HG02943 (cell line): Measurements from ENCODE around the gene SYNDIG1.

Source experiments
- ATAC-seq: cut with Tn5 transposase; IDR thresholded peaks from one replicate; pipeline ENCODE4 v1.9.1; 2021; ENCODE audit warnings: mild to moderate bottlenecking, low read depth, moderate library complexity; ENCODE audit not compliant: unreplicated experiment

SYNDIG1 gene

DNA sequence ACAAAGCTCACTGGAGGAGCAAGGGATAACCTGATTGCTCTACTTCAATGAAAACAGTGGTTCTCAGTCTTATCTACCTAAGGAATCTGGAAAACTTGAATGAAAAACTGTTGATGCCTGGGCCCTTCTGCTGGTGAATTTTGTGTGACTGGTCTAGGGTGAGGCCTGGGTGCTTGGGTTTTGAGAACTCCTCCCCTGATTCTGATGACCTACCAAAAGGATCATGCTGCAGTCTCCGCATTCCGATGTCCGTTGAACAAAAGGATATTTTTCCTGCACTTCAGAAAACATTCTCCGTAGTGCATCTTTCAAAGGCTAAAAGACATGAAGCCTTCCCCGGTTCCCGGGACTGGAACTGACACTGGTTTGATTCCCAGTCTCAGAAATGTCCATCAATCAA is 157.9 kb downstream of the SYNDIG1 start:
- no peak for ATAC-seq

DNA sequence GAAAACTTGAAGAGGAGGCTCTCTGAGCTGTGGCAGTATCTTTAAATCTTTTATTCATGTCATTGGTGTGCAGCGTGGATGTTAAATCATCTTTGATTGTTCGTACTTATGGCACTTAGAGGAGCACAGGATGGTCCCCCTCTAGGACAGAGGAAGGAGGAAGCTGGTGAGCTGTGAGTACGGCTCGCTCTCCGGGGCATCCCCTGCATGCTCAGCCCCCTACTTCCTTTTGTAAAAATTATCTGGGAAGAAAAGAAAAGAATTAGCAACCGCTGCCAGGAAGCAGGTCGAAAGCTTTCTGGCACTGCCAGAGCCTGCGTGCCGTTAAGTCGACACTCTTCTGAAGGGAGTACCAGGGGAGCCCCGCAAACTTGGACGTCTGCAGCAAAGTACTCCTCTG is 158.5 kb downstream of the SYNDIG1 start:
- ATAC-seq, result no peak

DNA sequence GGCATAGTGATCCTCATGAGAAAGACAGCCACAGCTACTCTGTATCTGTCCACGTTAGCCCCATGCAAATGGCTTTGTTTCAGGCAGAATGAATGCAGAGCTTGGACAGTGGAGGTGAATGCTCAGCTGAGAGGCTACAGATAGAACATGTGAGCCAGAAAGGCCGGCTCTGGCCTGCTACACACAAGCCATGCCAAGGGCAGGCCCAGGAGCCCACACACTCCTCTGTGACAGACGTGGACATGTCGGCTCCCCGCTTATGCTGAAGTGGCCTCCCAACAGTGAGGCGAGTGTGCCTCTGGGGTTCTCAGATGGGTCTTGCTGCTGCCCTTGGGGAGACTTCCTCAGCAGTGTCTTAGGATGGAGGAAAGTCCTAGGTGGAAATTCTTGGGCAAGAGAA is 159.6 kb downstream of the SYNDIG1 start:
- no peak for ATAC-seq

DNA sequence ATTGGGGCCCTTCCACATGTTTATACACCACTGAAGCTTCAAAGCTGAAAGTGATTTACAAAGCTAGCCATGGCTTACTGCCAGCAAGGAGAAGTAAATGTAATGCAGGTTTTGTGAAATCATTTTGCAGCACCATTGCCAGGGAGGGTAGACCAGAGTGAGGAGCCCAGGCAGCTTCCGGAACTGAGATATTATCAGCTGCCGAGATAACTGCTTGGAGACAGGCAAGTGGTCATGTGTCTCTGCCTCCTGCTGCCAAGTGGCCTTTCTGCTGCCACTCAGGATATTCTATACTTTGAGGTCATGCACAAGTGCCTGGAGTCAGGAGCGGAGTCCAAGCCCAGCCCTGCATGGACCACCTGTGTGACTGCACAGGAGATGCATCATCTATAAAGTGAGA is 160.2 kb downstream of the SYNDIG1 start:
- no peak for ATAC-seq

GRCh38 chr20:24630486-24631172 is 161.2 kb downstream of the SYNDIG1 start:
- ATAC-seq, result no peak

- ATAC-seq, result no peak
Measured at GRCh38 chr20:24631173-24631505, 161.7 kb downstream of the SYNDIG1 start.

DNA sequence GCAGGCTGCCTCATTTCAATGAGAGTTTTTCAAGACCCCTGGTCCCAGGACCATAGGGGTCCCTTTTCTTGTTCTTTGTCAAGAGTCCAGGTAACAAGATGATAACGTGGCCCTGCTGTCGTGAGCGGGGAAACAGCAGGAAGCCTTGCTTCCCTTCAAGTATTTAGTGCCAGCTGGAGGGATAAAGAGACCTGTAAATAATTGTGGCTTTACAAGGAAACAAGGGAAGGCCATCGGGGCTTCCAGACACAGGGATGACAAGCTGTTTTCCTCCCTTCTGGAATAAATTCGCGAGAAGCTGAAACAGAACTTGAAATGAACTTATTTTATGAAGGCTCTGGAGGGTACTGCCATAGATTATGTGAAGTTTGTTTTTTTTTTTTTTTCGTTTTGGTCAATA is 163.2 kb downstream of the SYNDIG1 start:
- ATAC-seq, result no peak

DNA sequence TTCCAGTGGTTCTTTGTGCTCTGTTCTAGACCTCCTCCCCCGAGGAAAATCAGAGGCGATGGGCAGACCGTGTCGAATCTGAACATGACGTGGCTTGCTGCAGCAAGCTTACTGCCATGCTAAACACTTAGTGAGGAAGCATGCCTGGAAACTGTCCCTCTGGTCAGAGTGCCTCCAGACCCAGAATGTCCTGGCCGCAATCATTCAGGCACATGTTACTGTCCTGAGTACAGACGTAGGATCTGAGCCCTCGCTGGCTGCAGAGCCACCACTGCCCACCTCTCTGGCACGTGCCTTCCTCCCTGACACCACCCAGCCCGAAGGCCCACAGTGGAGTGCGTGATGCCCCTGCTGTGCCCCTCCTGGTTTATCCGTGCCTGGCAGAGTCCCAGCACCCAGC is 163.6 kb downstream of the SYNDIG1 start:
- no peak for ATAC-seq

DNA sequence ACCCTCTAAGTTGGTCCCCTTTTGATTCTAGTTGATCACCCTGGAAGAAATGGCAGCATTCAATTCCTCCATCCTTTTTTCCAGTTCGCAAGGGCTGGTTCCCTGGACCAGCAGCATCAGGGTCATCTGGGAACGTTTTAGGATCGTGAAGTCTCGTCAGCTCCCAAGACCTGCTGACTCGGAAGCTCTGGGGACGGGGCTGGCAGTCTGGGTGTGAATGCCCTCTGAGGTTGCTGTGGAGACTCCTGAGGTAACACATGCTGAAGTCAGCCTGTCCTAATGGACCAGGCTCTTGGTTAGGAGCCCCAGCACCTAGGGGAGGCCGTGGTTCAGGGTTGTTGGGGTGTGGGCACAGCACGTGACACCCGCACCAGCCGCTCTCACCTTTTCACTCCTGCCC is 164.1 kb downstream of the SYNDIG1 start:
- ATAC-seq, result no peak

DNA sequence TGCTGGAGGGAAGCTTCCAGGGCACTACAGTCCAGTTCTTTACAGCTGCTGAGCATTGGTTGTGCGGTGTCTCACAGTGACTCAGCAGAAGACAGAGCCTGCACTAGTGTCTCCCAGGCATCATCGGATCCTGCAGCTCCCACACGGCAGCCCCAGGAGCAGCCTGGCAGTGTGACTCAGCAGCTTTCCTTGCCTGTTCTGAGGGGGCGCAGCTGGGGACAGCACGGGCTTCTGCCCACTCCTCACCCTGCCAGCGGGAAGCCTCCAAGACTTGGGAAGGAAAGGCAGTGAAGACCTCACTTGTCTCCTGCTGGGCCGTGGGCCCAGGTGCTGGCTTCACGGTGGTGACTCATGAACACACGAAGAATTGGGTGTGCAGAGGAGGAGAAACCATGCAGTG is 165.4 kb downstream of the SYNDIG1 start:
- ATAC-seq, result no peak

DNA sequence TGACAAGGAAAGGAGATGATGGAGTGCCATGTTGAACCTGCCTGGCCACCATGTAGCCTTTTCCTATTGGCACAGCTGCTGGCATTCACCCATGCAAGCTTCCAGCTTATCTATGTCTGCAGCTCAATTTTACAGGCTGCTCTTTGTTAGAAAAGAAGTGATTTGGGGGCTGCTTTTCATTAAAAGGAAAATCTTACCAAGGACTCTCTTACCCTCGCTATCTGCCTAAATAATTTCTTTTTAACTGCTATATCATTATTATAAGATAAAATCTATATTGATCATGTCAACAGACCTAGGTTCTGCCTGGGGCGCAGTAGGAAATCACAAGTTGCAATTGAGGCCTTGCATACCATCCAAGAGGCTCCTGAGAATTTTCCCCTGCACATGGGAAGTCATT is 167.2 kb downstream of the SYNDIG1 start:
- ATAC-seq, result no peak

- no peak for ATAC-seq
Measured at GRCh38 chr20:24637087-24637486, 167.7 kb downstream of the SYNDIG1 start.

DNA sequence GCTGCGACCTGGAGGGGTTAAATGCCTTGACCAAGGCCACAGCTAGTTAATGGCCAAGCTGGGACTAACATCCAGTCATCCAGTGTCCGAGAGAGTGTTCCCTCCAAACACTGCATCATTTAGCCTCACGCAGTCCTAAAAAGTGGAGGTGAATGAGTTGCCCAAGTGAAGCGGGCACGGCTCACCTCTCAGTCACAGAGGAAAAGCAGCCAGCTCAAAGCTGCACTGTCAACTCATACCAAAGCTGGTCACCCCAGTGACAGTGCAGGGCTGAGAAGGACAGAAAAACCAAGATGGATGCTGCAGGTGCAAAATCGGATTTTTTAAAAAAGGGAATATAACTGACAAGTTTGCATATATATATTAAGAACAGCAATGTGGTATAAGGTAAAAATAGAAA is 168.5 kb downstream of the SYNDIG1 start:
- ATAC-seq, result no peak

DNA sequence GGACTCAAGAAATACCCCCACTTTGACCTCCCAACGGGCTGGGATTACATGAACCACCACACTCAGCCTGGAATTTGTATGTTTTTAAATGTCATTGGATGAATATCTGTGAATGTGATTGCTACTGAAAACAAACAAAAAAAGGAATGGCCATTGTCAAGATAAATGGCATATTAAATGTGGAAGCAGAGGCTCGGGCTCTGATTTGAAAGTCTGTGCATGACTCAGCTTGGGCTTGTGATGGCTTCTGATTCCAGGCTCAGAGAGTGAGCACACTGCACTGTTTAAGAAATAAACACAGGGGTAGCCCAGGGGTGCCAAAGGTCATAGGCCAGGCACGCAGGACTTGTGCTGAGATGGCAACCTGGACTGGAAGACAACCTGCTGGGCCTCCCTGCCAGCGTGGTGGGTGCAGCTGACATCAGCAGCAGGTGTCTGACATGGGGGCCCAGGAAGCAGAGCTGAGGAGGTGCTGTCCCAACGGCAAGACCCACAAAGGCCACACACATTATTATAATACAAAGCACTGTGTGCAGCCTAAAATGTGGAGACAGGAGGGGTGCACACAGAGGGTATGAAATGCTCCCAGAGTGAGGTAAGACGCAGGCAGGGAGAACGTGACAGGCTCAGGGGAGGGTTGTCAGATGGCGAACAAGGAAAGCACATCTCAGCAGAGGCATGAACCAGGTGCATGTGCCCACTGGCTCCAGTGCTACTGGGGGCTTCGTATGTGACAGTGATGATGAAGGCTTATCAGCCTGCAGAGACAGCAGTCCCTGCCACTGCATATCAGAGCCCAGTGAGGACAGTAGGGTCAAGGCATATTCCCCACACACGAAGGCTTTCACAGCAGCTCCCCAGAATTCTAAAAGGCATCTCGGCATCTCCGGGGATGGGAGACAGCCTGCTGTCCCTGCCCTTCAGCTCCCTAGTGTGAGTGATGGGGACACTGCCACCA is 169.4 kb downstream of the SYNDIG1 start:
- ATAC-seq, result no peak

GRCh38 chr20:24640276-24640675 is 170.8 kb downstream of the SYNDIG1 start:
- no peak for ATAC-seq

DNA sequence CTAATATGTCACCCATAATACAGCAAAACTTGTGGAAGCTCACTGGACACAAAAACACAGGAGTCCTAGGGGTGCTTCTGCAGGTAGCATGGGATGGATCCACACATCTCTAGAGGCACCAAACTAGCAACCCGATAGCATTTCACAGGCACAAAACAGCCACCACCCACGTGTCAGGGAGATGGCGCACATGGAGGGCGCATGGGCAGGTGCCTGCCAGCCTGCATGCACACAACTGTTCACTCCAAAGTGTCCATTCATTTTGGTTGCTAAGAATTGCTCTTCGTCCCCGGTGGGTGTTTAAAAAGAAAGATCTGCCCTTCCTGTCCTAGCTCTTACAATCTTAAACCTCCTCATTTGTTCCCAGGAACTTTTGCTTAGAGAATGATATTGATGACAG is 171.3 kb downstream of the SYNDIG1 start:
- ATAC-seq, result no peak

DNA sequence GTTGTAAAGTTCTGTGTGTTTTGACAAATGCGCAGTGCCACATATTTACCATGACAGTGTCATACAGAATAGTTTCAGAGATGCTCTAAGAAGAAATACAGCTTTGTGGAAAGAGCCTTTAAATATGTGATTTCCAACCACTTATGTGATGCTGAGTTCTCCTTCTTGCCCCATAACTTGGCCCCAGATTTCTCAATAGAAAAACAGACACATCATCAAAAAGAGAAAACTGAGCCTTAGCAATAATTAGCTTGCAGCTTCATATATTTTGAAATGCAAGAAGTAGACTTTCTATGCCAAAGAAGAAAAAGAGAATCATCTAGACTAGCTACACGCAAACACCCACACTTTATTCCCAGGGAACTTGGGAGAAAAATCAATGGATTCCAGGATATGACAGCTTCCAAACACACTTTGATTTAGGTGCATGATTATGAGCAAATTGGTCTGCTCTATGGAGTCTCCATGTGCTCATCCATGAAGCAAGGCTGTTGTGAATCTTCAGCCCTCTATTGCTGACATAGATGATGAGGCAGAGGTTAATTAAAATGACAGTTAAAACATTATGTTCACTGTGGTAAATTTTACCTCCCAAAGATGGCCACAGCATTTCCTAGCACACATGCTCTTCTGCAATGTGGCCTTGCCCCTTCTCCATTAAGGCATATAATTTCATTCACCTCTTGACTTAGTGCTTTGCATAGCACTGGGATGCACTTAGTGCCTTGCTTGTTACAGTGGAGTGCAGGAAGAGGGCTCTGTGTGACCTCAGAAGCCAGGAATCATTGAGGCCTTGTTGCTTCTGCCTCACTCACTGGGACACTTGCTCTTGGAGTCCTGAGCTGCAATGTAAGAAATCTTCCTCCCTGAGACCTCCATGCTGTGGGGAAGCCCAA is 174.6 kb downstream of the SYNDIG1 start:
- no peak for ATAC-seq

GRCh38 chr20:24646321-24646720 is 176.9 kb downstream of the SYNDIG1 start:
- ATAC-seq, result no peak

GRCh38 chr20:24647713-24648112 is 178.3 kb downstream of the SYNDIG1 start:
- ATAC-seq, result no peak

DNA sequence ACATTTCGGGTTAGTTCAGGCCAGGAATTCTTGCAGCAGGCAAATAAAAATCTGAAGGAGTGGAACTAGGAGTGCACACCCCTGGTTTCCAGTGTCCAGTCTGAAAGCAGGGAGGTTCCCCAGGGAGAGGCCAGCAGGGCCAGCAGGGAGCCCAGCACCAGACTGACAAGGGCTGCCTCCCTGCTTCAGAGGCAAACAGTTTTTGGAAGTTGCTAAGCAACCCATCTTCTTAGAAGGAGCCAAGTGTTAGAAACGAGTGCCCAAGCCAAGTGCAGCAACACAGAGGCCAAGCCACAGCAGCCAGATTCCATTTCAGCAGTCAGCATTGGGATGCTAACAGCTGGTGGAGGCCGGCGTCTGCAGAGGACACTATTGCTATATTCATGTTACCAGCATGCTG is 179.1 kb downstream of the SYNDIG1 start:
- ATAC-seq, result no peak

- ATAC-seq, result no peak
Measured at GRCh38 chr20:24648919-24649318, 179.5 kb downstream of the SYNDIG1 start.
